HUES64 (cell line): ENCODE data around the gene HGD.
"Not testable (repeated sequence)": the region's sequence is repeated elsewhere in the genome, so short reads cannot be mapped to it uniquely, and the experiment has no call there.

Experiments used
- H3K27ac ChIP-seq: 2 replicates; pipeline ENCODE4 v1.7.0; 2013; ENCODE audit warnings: low read depth, low read length, inconsistent platforms
- H3K27me3 ChIP-seq: 2 replicates; pipeline ENCODE4 v1.6.1; 2013; ENCODE audit warnings: mild to moderate bottlenecking, low read length; ENCODE audit not compliant: insufficient read depth
- H3K36me3 ChIP-seq: 2 replicates; pipeline ENCODE4 v1.6.1; 2013; ENCODE audit warnings: mild to moderate bottlenecking, low read length; ENCODE audit not compliant: insufficient read depth
- H3K4me1 ChIP-seq: 2 replicates; pipeline ENCODE4 v1.6.1; 2013; ENCODE audit warnings: mild to moderate bottlenecking, low read length, moderate library complexity; ENCODE audit not compliant: insufficient read depth
- H3K4me3 ChIP-seq: 2 replicates; pipeline ENCODE4 v1.5.1; 2013; ENCODE audit warnings: mild to moderate bottlenecking, low read length, moderate library complexity
- H3K9ac ChIP-seq: 2 replicates; pipeline ENCODE4 v1.6.1; 2013; ENCODE audit warnings: mild to moderate bottlenecking, low read depth, low read length
- H3K9me3 ChIP-seq: 2 replicates; pipeline ENCODE4 v1.6.1; 2013; ENCODE audit warnings: low read depth, low read length; ENCODE audit not compliant: insufficient read depth
- WGBS: fragments of 150-250, 120-280 bp; methylation state at CpG from one replicate; pipeline ENCODE4 v1.1.7; 2013; ENCODE audit warnings: missing lambda C conversion rate; 5-methylcytosine and 5-hydroxymethylcytosine counted together

The HGD gene

GRCh38 chr3:120650311-120650710 lies 31.7 kb downstream of the HGD start:
- H3K36me3 ChIP-seq = no peaks in the 10 kb centered on the region
- no peak overlapping the region for H3K27ac ChIP-seq
- no peak overlapping the region for H3K4me3 ChIP-seq
- no peak overlapping the region for H3K9ac ChIP-seq
- WGBS = 90% methylated on average over 2 of the region's 2 CpGs
- H3K27me3 ChIP-seq = no peaks in the 10 kb centered on the region
- H3K9me3 ChIP-seq = no peaks in the 10 kb centered on the region
- no peaks in the 10 kb centered on the region for H3K4me1 ChIP-seq

GRCh38 chr3:120649830-120650233 lies 32.2 kb downstream of the HGD start:
- Histone ChIP-seq H3K9me3 (no peaks in the 10 kb centered on the region), H3K27me3 (no peaks in the 10 kb centered on the region), H3K27ac (no peak overlapping the region), H3K9ac (no peak overlapping the region), H3K4me3 (no peak overlapping the region), H3K36me3 (no peaks in the 10 kb centered on the region), H3K4me1 (no peaks in the 10 kb centered on the region)
- 85% methylated on average over 1 of the region's 3 CpGs for WGBS

- H3K9ac ChIP-seq = no peak overlapping the region
- no peaks in the 10 kb centered on the region for H3K9me3 ChIP-seq
- H3K27me3 ChIP-seq = no peaks in the 10 kb centered on the region
- 94% methylated on average over 5 of the region's 5 CpGs for WGBS
- no peak overlapping the region for H3K27ac ChIP-seq
- H3K36me3 ChIP-seq = no peaks in the 10 kb centered on the region
- H3K4me3 ChIP-seq = no peak overlapping the region
- H3K4me1 ChIP-seq = no peaks in the 10 kb centered on the region
These were observed 33.7 kb downstream of the HGD start for GRCh38 chr3:120648290-120648689.

GRCh38 chr3:120646771-120647432 lies 35.1 kb downstream of the HGD start:
- WGBS = 92% methylated on average over 5 of the region's 5 CpGs
- H3K27me3 ChIP-seq = no peaks in the 10 kb centered on the region
- H3K4me3 ChIP-seq = no peak overlapping the region
- no peaks in the 10 kb centered on the region for H3K4me1 ChIP-seq
- no peak overlapping the region for H3K27ac ChIP-seq
- H3K9me3 ChIP-seq = no peaks in the 10 kb centered on the region
- no peak overlapping the region for H3K9ac ChIP-seq
- no peaks in the 10 kb centered on the region for H3K36me3 ChIP-seq

GRCh38 chr3:120645083-120645845 lies 36.8 kb downstream of the HGD start:
- no peak overlapping the region for H3K4me3 ChIP-seq
- H3K4me1 ChIP-seq = no peaks in the 10 kb centered on the region
- no peaks in the 10 kb centered on the region for H3K36me3 ChIP-seq
- H3K27ac ChIP-seq = no peak overlapping the region
- 81% methylated on average over 5 of the region's 5 CpGs for WGBS
- no peaks in the 10 kb centered on the region for H3K9me3 ChIP-seq
- H3K27me3 ChIP-seq = no peaks in the 10 kb centered on the region
- H3K9ac ChIP-seq = no peak overlapping the region

- no peaks in the 10 kb centered on the region for H3K27me3 ChIP-seq
- 92% methylated on average over 4 of the region's 4 CpGs for WGBS
- H3K9ac ChIP-seq = no peak overlapping the region
- no peak overlapping the region for H3K4me3 ChIP-seq
- H3K36me3 ChIP-seq = no peaks in the 10 kb centered on the region
- H3K9me3 ChIP-seq = no peaks in the 10 kb centered on the region
- H3K4me1 ChIP-seq = no peaks in the 10 kb centered on the region
- H3K27ac ChIP-seq = no peak overlapping the region
These were observed 39.6 kb downstream of the HGD start for GRCh38 chr3:120642368-120642948.

- H3K27me3 ChIP-seq = no peaks in the 10 kb centered on the region
- H3K27ac ChIP-seq = no peak overlapping the region
- H3K4me1 ChIP-seq = no peaks in the 10 kb centered on the region
- H3K4me3 ChIP-seq = no peak overlapping the region
- H3K36me3 ChIP-seq = no peaks in the 10 kb centered on the region
- 99% methylated on average over 2 of the region's 2 CpGs for WGBS
- no peaks in the 10 kb centered on the region for H3K9me3 ChIP-seq
- H3K9ac ChIP-seq = no peak overlapping the region
These were observed 40.3 kb downstream of the HGD start for GRCh38 chr3:120641696-120642246.

- Histone ChIP-seq H3K36me3 (no peaks in the 10 kb centered on the region), H3K9ac (no peak overlapping the region), H3K27ac (no peak overlapping the region), H3K27me3 (no peaks in the 10 kb centered on the region), H3K4me1 (no peaks in the 10 kb centered on the region), H3K9me3 (no peaks in the 10 kb centered on the region), H3K4me3 (no peak overlapping the region)
- no CpG with 5 or more reads among the region's 1 CpG for WGBS
These were observed 41.8 kb downstream of the HGD start for GRCh38 chr3:120640231-120640630.

- not testable (repeated sequence) for H3K4me3 ChIP-seq, H3K9ac ChIP-seq, H3K4me1 ChIP-seq, H3K27me3 ChIP-seq, H3K27ac ChIP-seq, H3K36me3 ChIP-seq, H3K9me3 ChIP-seq
- 93% methylated on average over 4 of the region's 4 CpGs for WGBS
These were observed 43.2 kb downstream of the HGD start for GRCh38 chr3:120638820-120639219.

- no peaks in the 10 kb centered on the region for H3K9me3 ChIP-seq
- H3K36me3 ChIP-seq = no peaks in the 10 kb centered on the region
- H3K27ac ChIP-seq = no peak overlapping the region
- no peaks in the 10 kb centered on the region for H3K4me1 ChIP-seq
- no peak overlapping the region for H3K4me3 ChIP-seq
- no peaks in the 10 kb centered on the region for H3K27me3 ChIP-seq
- WGBS = 87% methylated on average over 6 of the region's 6 CpGs
- H3K9ac ChIP-seq = no peak overlapping the region
These were observed 44.0 kb downstream of the HGD start for GRCh38 chr3:120637851-120638559.
